ENCODE results near the gene KRTAP19-7. TPM values are rescaled to one million over a fixed set of nuclear protein-coding genes. Genes with fewer than 3 reads are reported as not detected.

The KRTAP19-7 gene
- total RNA-seq = not detected in 2 replicates

GRCh38 chr21:30561264-30561895, at the start of gene KRTAP19-7:
Gene KRTAP19-7, minus strand, starts transcription at chr21:30561314. Its CDS starts 25 bp downstream, at chr21:30561289.
- DNase-seq = no peak

GRCh38 chr21:30605968-30606367, 44.9 kb upstream of the KRTAP19-7 start:
- DNase-seq = no peak

- DNase-seq = no peak
These were observed 39.7 kb upstream of the KRTAP19-7 start, which contains the start of gene KRTAP22-1 for GRCh38 chr21:30600787-30601186. Gene KRTAP22-1, plus strand, starts transcription at chr21:30601087.

- DNase-seq = no peak
These were observed 37.7 kb upstream of the KRTAP19-7 start, which contains the start of gene KRTAP6-2 for GRCh38 chr21:30598802-30599201. Gene KRTAP6-2, minus strand, starts transcription at chr21:30598902. Its CDS starts 28 bp downstream, at chr21:30598874.

GRCh38 chr21:30592140-30592539, 31.0 kb upstream of the KRTAP19-7 start, which contains the start of gene KRTAP6-3:
Gene KRTAP6-3, plus strand, starts transcription at chr21:30592440. Its CDS starts 6 bp downstream, at chr21:30592446.
- DNase-seq = no peak

- no peak for DNase-seq
These were observed 29.2 kb upstream of the KRTAP19-7 start, which contains the start of gene KRTAP22-2 for GRCh38 chr21:30590297-30590696. Gene KRTAP22-2, minus strand, starts transcription at chr21:30590397.

- no peak for DNase-seq
These were observed 21.8 kb upstream of the KRTAP19-7 start for GRCh38 chr21:30582870-30583269.

GRCh38 chr21:30580132-30580531, 19.0 kb upstream of the KRTAP19-7 start:
- DNase-seq = no peak

GRCh38 chr21:30579346-30579745, 18.2 kb upstream of the KRTAP19-7 start:
- no peak for DNase-seq

GRCh38 chr21:30577766-30578165, 16.7 kb upstream of the KRTAP19-7 start:
- DNase-seq = no peak

- no peak for DNase-seq
These were observed 6.5 kb upstream of the KRTAP19-7 start for GRCh38 chr21:30567617-30568016.

- no peak for DNase-seq
These were observed 2.5 kb upstream of the KRTAP19-7 start for GRCh38 chr21:30563630-30564029.

- DNase-seq = no peak
These were observed 2.0 kb upstream of the KRTAP19-7 start for GRCh38 chr21:30563072-30563471.

- no peak for DNase-seq
These were observed 843 bp upstream of the KRTAP19-7 start for GRCh38 chr21:30561957-30562356.

- no peak for DNase-seq
These were observed 6.0 kb downstream of the KRTAP19-7 start for GRCh38 chr21:30555095-30555494.

- no peak for DNase-seq
These were observed 8.3 kb downstream of the KRTAP19-7 start for GRCh38 chr21:30552782-30553181.

GRCh38 chr21:30541764-30542163, 19.4 kb downstream of the KRTAP19-7 start, which contains the start of gene KRTAP19-6:
Gene KRTAP19-6, minus strand, starts transcription at chr21:30541864. Its CDS starts 31 bp downstream, at chr21:30541833.
- no peak for DNase-seq

GRCh38 chr21:30518876-30519275, 42.2 kb downstream of the KRTAP19-7 start:
- no peak for DNase-seq

- no peak for DNase-seq
These were observed 45.4 kb downstream of the KRTAP19-7 start for GRCh38 chr21:30515681-30516080.

Other genes with a start within 250 kb of the KRTAP19-7 start
- not detected in 2 replicates for gene KRTAP26-1, start 241.0 kb downstream of the KRTAP19-7 start, total RNA-seq
- gene KRTAP27-1, start 223.6 kb downstream of the KRTAP19-7 start, total RNA-seq = not detected in 2 replicates
- not detected in 2 replicates for gene KRTAP23-1, start 212.7 kb downstream of the KRTAP19-7 start, total RNA-seq
- not detected in 2 replicates for gene KRTAP13-2, start 189.0 kb downstream of the KRTAP19-7 start, total RNA-seq
- gene KRTAP13-1, start 165.3 kb downstream of the KRTAP19-7 start, total RNA-seq = not detected in 2 replicates
- not detected in 2 replicates for gene KRTAP13-3, start 135.4 kb downstream of the KRTAP19-7 start, total RNA-seq
- gene KRTAP13-4, start 131.1 kb downstream of the KRTAP19-7 start, total RNA-seq = not detected in 2 replicates
- not detected in 2 replicates for gene KRTAP15-1, start 121.0 kb downstream of the KRTAP19-7 start, total RNA-seq
- gene KRTAP19-1, start 80.9 kb downstream of the KRTAP19-7 start, total RNA-seq = not detected in 2 replicates
- not detected in 2 replicates for gene KRTAP19-2, start 73.9 kb downstream of the KRTAP19-7 start, total RNA-seq
- gene KRTAP19-3, start 69.3 kb downstream of the KRTAP19-7 start, total RNA-seq = not detected in 2 replicates
- gene KRTAP19-4, start 64.1 kb downstream of the KRTAP19-7 start, total RNA-seq = not detected in 2 replicates
- gene KRTAP19-5, start 59.2 kb downstream of the KRTAP19-7 start, total RNA-seq = not detected in 2 replicates
- not detected in 2 replicates for gene KRTAP19-6, start 19.4 kb downstream of the KRTAP19-7 start, total RNA-seq
- not detected in 2 replicates for gene KRTAP22-2, start 29.1 kb upstream of the KRTAP19-7 start, total RNA-seq
- gene KRTAP6-3, start 31.1 kb upstream of the KRTAP19-7 start, total RNA-seq = not detected in 2 replicates
- not detected in 2 replicates for gene KRTAP6-2, start 37.6 kb upstream of the KRTAP19-7 start, total RNA-seq
- gene KRTAP22-1, start 39.8 kb upstream of the KRTAP19-7 start, total RNA-seq = not detected in 2 replicates
- gene KRTAP6-1, start 52.6 kb upstream of the KRTAP19-7 start, total RNA-seq = not detected in 2 replicates
- gene KRTAP20-1, start 55.1 kb upstream of the KRTAP19-7 start, total RNA-seq = not detected in 2 replicates
- gene KRTAP20-4, start 59.3 kb upstream of the KRTAP19-7 start, total RNA-seq = not detected in 2 replicates
- gene KRTAP20-2, start 73.9 kb upstream of the KRTAP19-7 start, total RNA-seq = not detected in 2 replicates
- not detected in 2 replicates for gene KRTAP20-3, start 81.5 kb upstream of the KRTAP19-7 start, total RNA-seq
- not detected in 2 replicates for gene KRTAP21-3, start 157.5 kb upstream of the KRTAP19-7 start, total RNA-seq
- gene KRTAP21-2, start 185.9 kb upstream of the KRTAP19-7 start, total RNA-seq = 0.68 TPM in 1 of 2 replicates, not detected in the other
- not detected in 2 replicates for gene KRTAP21-1, start 194.1 kb upstream of the KRTAP19-7 start, total RNA-seq